NB4 (cell line): Measurements from ENCODE around the gene HJURP.

Experiments used
- MAX ChIP-seq: IDR thresholded peaks from 2 replicates; pipeline ENCODE4 v1.6.1; 2011; ENCODE audit warnings: low read depth, low read length
- MYC ChIP-seq: IDR thresholded peaks from 2 replicates; pipeline ENCODE4 v1.6.1; 2011; ENCODE audit warnings: low read depth, low read length
- POLR2A ChIP-seq: IDR thresholded peaks from 2 replicates; pipeline ENCODE4 v1.6.1; 2011; ENCODE audit warnings: mild to moderate bottlenecking; ENCODE audit not compliant: insufficient read length; ENCODE audit errors: extremely low read depth
- TF ChIP-seq, protein P1 (sequence below): IDR thresholded peaks from one replicate; pipeline ENCODE4 v1.5.1; 2012; ENCODE audit warnings: low read depth, low read length

DNA sequence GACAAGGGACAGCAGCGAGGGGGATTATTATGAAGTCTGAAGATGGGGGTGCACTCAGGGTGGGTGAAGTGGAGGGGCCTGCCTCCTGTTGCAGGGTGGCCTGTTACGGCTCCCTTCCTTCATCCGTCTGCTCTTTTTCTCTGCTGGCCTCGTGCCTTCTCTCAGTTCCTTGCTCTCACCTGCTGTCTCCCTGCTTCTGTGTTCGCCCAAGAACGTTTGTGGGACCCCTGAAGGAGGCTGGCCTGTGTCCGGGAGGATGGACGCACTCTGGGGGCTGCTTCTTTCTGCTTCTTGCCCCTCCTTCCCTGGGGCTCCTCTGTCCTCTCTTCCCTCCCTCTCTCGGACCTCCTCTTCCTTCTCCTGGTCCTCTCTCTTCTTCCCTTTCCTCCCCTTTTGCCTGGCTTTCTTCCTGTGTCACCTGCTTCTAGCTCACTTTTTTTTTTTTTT lies 62.4 kb downstream of the HJURP start:
- TF ChIP-seq, protein P1, sequence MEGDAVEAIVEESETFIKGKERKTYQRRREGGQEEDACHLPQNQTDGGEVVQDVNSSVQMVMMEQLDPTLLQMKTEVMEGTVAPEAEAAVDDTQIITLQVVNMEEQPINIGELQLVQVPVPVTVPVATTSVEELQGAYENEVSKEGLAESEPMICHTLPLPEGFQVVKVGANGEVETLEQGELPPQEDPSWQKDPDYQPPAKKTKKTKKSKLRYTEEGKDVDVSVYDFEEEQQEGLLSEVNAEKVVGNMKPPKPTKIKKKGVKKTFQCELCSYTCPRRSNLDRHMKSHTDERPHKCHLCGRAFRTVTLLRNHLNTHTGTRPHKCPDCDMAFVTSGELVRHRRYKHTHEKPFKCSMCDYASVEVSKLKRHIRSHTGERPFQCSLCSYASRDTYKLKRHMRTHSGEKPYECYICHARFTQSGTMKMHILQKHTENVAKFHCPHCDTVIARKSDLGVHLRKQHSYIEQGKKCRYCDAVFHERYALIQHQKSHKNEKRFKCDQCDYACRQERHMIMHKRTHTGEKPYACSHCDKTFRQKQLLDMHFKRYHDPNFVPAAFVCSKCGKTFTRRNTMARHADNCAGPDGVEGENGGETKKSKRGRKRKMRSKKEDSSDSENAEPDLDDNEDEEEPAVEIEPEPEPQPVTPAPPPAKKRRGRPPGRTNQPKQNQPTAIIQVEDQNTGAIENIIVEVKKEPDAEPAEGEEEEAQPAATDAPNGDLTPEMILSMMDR: no peak
- no peak for TF ChIP-seq MAX
- no peak for TF ChIP-seq POLR2A
- no peak for TF ChIP-seq MYC
